Hepatocyte (in vitro differentiated cells): ENCODE results near the gene HPSE2. TPM values are rescaled to one million over a fixed set of nuclear protein-coding genes. Genes with fewer than 3 reads are reported as not detected.
"Not testable (repeated sequence)": the region's sequence is repeated elsewhere in the genome, so short reads cannot be mapped to it uniquely, and the experiment has no call there.

Source experiments
- DNase-seq: peaks from one replicate; pipeline ENCODE4 v3.0.0-alpha.2; 2016; ENCODE audit warnings: low spot score
- H2AFZ ChIP-seq: fragments of 200-600 bp; sonication (generic); 2 replicates; pipeline ENCODE4 v1.6.0; 2016; ENCODE audit warnings: antibody characterized with exemption, mild to moderate bottlenecking
- H3K27ac ChIP-seq: fragments of 200-600 bp; sonication (generic); 2 replicates; pipeline ENCODE4 v1.5.1; 2016; ENCODE audit warnings: mild to moderate bottlenecking
- H3K27me3 ChIP-seq: fragments of 200-600 bp; sonication (generic); 2 replicates; pipeline ENCODE4 v1.6.1; 2016
- H3K36me3 ChIP-seq: fragments of 200-600 bp; sonication (generic); replicated peaks from 2 replicates; pipeline ENCODE4 v1.5.1; 2016; ENCODE audit warnings: low read depth; ENCODE audit not compliant: insufficient read depth
- H3K4me1 ChIP-seq: fragments of 200-600 bp; sonication (generic); 2 replicates; pipeline ENCODE4 v1.5.1; 2016; ENCODE audit warnings: mild to moderate bottlenecking, moderate library complexity; ENCODE audit not compliant: insufficient read depth
- H3K4me2 ChIP-seq: fragments of 200-600 bp; sonication (generic); 2 replicates; pipeline ENCODE4 v1.6.0; 2016
- H3K4me3 ChIP-seq: fragments of 200-600 bp; sonication (generic); 2 replicates; pipeline ENCODE4 v1.5.1; 2016; ENCODE audit warnings: mild to moderate bottlenecking
- H3K79me2 ChIP-seq: fragments of 200-600 bp; sonication (generic); 2 replicates; pipeline ENCODE4 v1.6.0; 2017; ENCODE audit warnings: mild to moderate bottlenecking
- H3K9me2 ChIP-seq: fragments of 200-600 bp; sonication (generic); replicated peaks from 2 replicates; pipeline ENCODE4 v1.6.0; 2017; ENCODE audit warnings: mild to moderate bottlenecking; ENCODE audit not compliant: insufficient read depth
- H3K9me3 ChIP-seq: fragments of 200-600 bp; sonication (generic); 2 replicates; pipeline ENCODE4 v1.5.1; 2016; ENCODE audit warnings: low read depth, mild to moderate bottlenecking
- H4K20me1 ChIP-seq: fragments of 200-600 bp; sonication (generic); 2 replicates; pipeline ENCODE4 v1.6.0; 2016; ENCODE audit warnings: mild to moderate bottlenecking; ENCODE audit not compliant: insufficient read depth, poor library complexity, severe bottlenecking
- EZH2 ChIP-seq: fragments of 200-600 bp; sonication (generic); IDR thresholded peaks from 2 replicates; pipeline ENCODE4 v1.6.1; 2016; ENCODE audit warnings: antibody characterized with exemption, mild to moderate bottlenecking, borderline replicate concordance
- EZH2phosphoT487 ChIP-seq: fragments of 200-600 bp; sonication (generic); IDR thresholded peaks from one replicate; pipeline ENCODE4 v1.6.1; 2018; ENCODE audit warnings: antibody characterized with exemption, mild to moderate bottlenecking, low read depth, moderate library complexity; ENCODE audit not compliant: unreplicated experiment, severe bottlenecking
- WGBS: methylation state at CpG from one replicate; pipeline ENCODE4 v1.1.6; 2016; ENCODE audit warnings: low lambda C conversion rate; ENCODE audit errors: missing lambda C conversion rate; 5-methylcytosine and 5-hydroxymethylcytosine counted together
- polyA plus RNA-seq: library from polyadenylated mRNA; unstranded; fragments of >200 nt; fragmentation: Nextera tagmentation; extraction: Ambion mirVana; gene quantifications from 2 replicates; pipeline ENCODE4 v1.2.1, GENCODE V29; 2016
- total RNA-seq: library from RNA; depleted of rRNA; stranded (reverse); fragments of >200 nt; gene quantifications from 2 replicates; pipeline ENCODE4 v1.2.3, GENCODE V29; 2014
- TF ChIP-seq, protein P1 (sequence below): fragments of 200-600 bp; sonication (generic); IDR thresholded peaks from 2 replicates; pipeline ENCODE4 v1.5.1; 2016; ENCODE audit warnings: antibody characterized with exemption, mild to moderate bottlenecking; ENCODE audit not compliant: poor library complexity

The HPSE2 gene
- total and polyA plus RNA-seq, 2 experiments from 2014 or later = 3.7 to 5.7 TPM

DNA sequence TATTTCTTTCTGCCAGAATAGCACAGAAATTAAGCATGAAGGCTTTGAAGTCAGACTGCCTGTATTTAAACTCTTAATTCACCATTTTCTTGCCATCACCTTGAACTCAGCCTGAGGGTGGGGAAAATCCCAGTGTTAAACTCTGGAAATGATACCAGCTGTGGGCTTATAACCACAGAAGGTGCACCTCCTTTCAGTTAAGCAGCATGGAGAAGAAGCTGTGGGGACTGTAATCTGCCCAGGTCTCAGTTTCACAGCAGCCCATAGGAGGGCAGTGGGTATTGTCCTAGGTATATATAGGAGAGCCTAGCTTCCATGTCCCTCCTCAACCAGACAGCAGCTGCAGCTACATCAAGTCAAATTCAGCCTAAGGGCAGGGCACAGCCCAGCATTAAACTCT, 241.6 kb downstream of the HPSE2 start:
- TF ChIP-seq, protein P1, sequence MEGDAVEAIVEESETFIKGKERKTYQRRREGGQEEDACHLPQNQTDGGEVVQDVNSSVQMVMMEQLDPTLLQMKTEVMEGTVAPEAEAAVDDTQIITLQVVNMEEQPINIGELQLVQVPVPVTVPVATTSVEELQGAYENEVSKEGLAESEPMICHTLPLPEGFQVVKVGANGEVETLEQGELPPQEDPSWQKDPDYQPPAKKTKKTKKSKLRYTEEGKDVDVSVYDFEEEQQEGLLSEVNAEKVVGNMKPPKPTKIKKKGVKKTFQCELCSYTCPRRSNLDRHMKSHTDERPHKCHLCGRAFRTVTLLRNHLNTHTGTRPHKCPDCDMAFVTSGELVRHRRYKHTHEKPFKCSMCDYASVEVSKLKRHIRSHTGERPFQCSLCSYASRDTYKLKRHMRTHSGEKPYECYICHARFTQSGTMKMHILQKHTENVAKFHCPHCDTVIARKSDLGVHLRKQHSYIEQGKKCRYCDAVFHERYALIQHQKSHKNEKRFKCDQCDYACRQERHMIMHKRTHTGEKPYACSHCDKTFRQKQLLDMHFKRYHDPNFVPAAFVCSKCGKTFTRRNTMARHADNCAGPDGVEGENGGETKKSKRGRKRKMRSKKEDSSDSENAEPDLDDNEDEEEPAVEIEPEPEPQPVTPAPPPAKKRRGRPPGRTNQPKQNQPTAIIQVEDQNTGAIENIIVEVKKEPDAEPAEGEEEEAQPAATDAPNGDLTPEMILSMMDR = no peak
- TF ChIP-seq EZH2 = no peak
- H4K20me1 ChIP-seq = no peaks in the 10 kb centered on the region
- DNase-seq = no peak
- H3K27me3 ChIP-seq = no peaks in the 10 kb centered on the region
- H3K9me3 ChIP-seq = no peaks in the 10 kb centered on the region
- no peaks in the 10 kb centered on the region for H3K9me2 ChIP-seq
- no peak overlapping the region for H3K27ac ChIP-seq
- no peak overlapping the region for H3K4me3 ChIP-seq
- H3K4me2 ChIP-seq = no peak overlapping the region
- H2AFZ ChIP-seq = no peak overlapping the region
- H3K79me2 ChIP-seq = no peaks in the 10 kb centered on the region
- no peaks in the 10 kb centered on the region for H3K36me3 ChIP-seq
- H3K4me1 ChIP-seq = no peaks in the 10 kb centered on the region

- not testable (repeated sequence) for H2AFZ ChIP-seq, H3K9me2 ChIP-seq, H3K4me1 ChIP-seq, H3K27me3 ChIP-seq, H3K27ac ChIP-seq, H3K4me2 ChIP-seq, H3K79me2 ChIP-seq, H4K20me1 ChIP-seq, H3K9me3 ChIP-seq, H3K36me3 ChIP-seq, H3K4me3 ChIP-seq, DNase-seq
- WGBS = 90% methylated on average over 9 of the region's 9 CpGs
Measured at GRCh38 chr10:98983751-98984150, 251.9 kb downstream of the HPSE2 start.

DNA sequence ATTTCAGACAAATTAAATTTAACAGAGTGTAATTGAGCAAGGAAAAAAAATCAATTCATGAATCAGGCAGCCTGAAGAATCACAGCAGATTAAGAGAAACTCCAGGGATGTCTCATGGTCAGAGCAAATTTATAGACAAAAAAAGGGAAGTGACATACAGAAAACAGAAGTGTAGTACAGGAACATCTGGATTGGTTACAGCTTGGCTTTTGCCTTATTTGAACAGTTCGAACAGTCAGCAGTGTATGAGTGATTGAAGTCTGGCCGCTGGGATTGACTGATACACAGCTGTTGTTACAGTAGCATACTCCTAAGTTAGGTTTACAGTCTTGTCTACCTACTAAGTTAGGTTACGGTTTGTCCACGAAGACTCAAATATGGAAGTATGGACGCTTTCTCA, 255.3 kb downstream of the HPSE2 start:
- H3K27me3 ChIP-seq = no peaks in the 10 kb centered on the region
- no peak overlapping the region for H3K27ac ChIP-seq
- no peaks in the 10 kb centered on the region for H3K9me2 ChIP-seq
- H3K9me3 ChIP-seq = no peaks in the 10 kb centered on the region
- no peak for DNase-seq
- H3K4me1 ChIP-seq = no peaks in the 10 kb centered on the region
- WGBS = 88% methylated on average over 5 of the region's 5 CpGs
- no peak overlapping the region for H3K4me2 ChIP-seq
- H4K20me1 ChIP-seq = no peaks in the 10 kb centered on the region
- H3K79me2 ChIP-seq = no peaks in the 10 kb centered on the region
- no peak for TF ChIP-seq EZH2phosphoT487
- TF ChIP-seq EZH2 = no peak
- TF ChIP-seq, protein P1 = no peak
- no peak overlapping the region for H3K4me3 ChIP-seq
- no peaks in the 10 kb centered on the region for H3K36me3 ChIP-seq
- no peak overlapping the region for H2AFZ ChIP-seq

GRCh38 chr10:98971464-98971863, 264.2 kb downstream of the HPSE2 start:
- no peak for DNase-seq
- no peak for TF ChIP-seq EZH2phosphoT487
- TF ChIP-seq EZH2 = no peak
- TF ChIP-seq, protein P1 = no peak
- WGBS = 56% methylated on average over 2 of the region's 2 CpGs
- no peaks in the 10 kb centered on the region for H3K9me3 ChIP-seq
- no peak overlapping the region for H3K4me2 ChIP-seq
- H3K4me3 ChIP-seq = no peak overlapping the region
- H3K27me3 ChIP-seq = no peaks in the 10 kb centered on the region
- H3K36me3 ChIP-seq = no peaks in the 10 kb centered on the region
- H3K9me2 ChIP-seq = no peaks in the 10 kb centered on the region
- no peaks in the 10 kb centered on the region for H3K79me2 ChIP-seq
- no peaks in the 10 kb centered on the region for H3K4me1 ChIP-seq
- no peak overlapping the region for H2AFZ ChIP-seq
- no peaks in the 10 kb centered on the region for H4K20me1 ChIP-seq
- H3K27ac ChIP-seq = no peak overlapping the region
